BLaER1 treated with 17β-estradiol and CSF1 and Interleukin-3, amounts not matched to agents 10 nM and 100 nM (cell line): ENCODE data around the gene IPPK.

Source experiments
- H3K27ac ChIP-seq, 11 experiments: shearing (Covaris generic); formaldehyde crosslinking; 2 replicates each; pipeline ENCODE4 v1.8.1; 2022
- H3K27me3 ChIP-seq, 11 experiments: shearing (Covaris generic); formaldehyde crosslinking; 2 replicates each; pipeline ENCODE4 v1.8.1; 2022
- H3K36me3 ChIP-seq, 11 experiments: shearing (Covaris generic); formaldehyde crosslinking; 2 replicates each; pipeline ENCODE4 v1.8.1; 2022
- H3K4me1 ChIP-seq, 10 experiments: shearing (Covaris generic); formaldehyde crosslinking; 2 replicates each; pipeline ENCODE4 v1.8.1; 2022
- H3K4me2 ChIP-seq, 11 experiments: shearing (Covaris generic); formaldehyde crosslinking; 2 replicates each; pipeline ENCODE4 v1.8.1; 2022
- H3K4me3 ChIP-seq, 10 experiments: shearing (Covaris generic); formaldehyde crosslinking; 2 replicates each; pipeline ENCODE4 v1.8.1; 2022
- H3K9ac ChIP-seq, 11 experiments: shearing (Covaris generic); formaldehyde crosslinking; 2 replicates each; pipeline ENCODE4 v1.8.1; 2022
- H3K9me3 ChIP-seq, 11 experiments: shearing (Covaris generic); formaldehyde crosslinking; replicated peaks in 1 of 11; 2 replicates each; pipeline ENCODE4 v1.8.1; 2022
- H4K20me1 ChIP-seq, 11 experiments: shearing (Covaris generic); formaldehyde crosslinking; 2 replicates each; pipeline ENCODE4 v1.8.1; 2022
- Cebpa-rat ChIP-seq, 11 experiments: shearing (Covaris generic); IDR thresholded peaks; 2 replicates each; pipeline ENCODE4 v1.8.1; 2022

IPPK gene

GRCh38 chr9:92608909-92609445 lies 61.0 kb downstream of the IPPK start:
- H3K4me3 ChIP-seq, result no peak overlapping the region
- H4K20me1 ChIP-seq, result peaks cover 0 to 7% (median 0%) of the 10 kb centered on the region in 11 experiments; a peak in 2 of 22 replicates
- H3K36me3 ChIP-seq, result peaks cover 36 to 55% (median 49%) of the 10 kb centered on the region in 11 experiments
- peaks cover 15 to 23% (median 22%) of the 10 kb centered on the region in 11 experiments for H3K9me3 ChIP-seq
- TF ChIP-seq Cebpa-rat (IDR thresholded peaks at IDR 0.05), result no peak
- H3K27me3 ChIP-seq, result no peaks in the 10 kb centered on the region
- peak overlapping the region in 1 of 11 experiments; percentile 32; a peak in 2 of 22 replicates for H3K27ac ChIP-seq
- peaks cover 0 to 6% (median 0%) of the 10 kb centered on the region in 10 experiments; a peak in 2 of 20 replicates for H3K4me1 ChIP-seq
- no peak overlapping the region for H3K4me2 ChIP-seq
- no peak overlapping the region for H3K9ac ChIP-seq

- Histone ChIP-seq H3K4me3 (no peak overlapping the region), H3K4me2 (no peak overlapping the region), H3K36me3 (peaks cover 29 to 55% (median 46%) of the 10 kb centered on the region in 11 experiments), H3K4me1 (peaks cover 0 to 6% (median 0%) of the 10 kb centered on the region in 10 experiments; a peak in 2 of 20 replicates), H3K9ac (no peak overlapping the region), H3K9me3 (peaks cover 21 to 29% (median 27%) of the 10 kb centered on the region in 11 experiments), H3K27me3 (no peaks in the 10 kb centered on the region), H3K27ac (no peak overlapping the region), H4K20me1 (peaks cover 0 to 7% (median 0%) of the 10 kb centered on the region in 11 experiments; a peak in 2 of 22 replicates)
- TF ChIP-seq Cebpa-rat (IDR thresholded peaks at IDR 0.05), result no peak
Measured at GRCh38 chr9:92608241-92608908, 61.6 kb downstream of the IPPK start.

GRCh38 chr9:92607773-92608172 lies 62.2 kb downstream of the IPPK start:
- H4K20me1 ChIP-seq, result peaks cover 0 to 7% (median 0%) of the 10 kb centered on the region in 11 experiments; a peak in 2 of 22 replicates
- peaks cover 0 to 6% (median 0%) of the 10 kb centered on the region in 10 experiments; a peak in 2 of 20 replicates for H3K4me1 ChIP-seq
- peaks cover 23 to 50% (median 40%) of the 10 kb centered on the region in 11 experiments for H3K36me3 ChIP-seq
- H3K27ac ChIP-seq, result no peak overlapping the region
- no peak overlapping the region for H3K9ac ChIP-seq
- no peak overlapping the region for H3K4me3 ChIP-seq
- peaks cover 25 to 34% (median 30%) of the 10 kb centered on the region in 11 experiments for H3K9me3 ChIP-seq
- H3K27me3 ChIP-seq, result no peaks in the 10 kb centered on the region
- TF ChIP-seq Cebpa-rat (IDR thresholded peaks at IDR 0.05), result no peak
- H3K4me2 ChIP-seq, result no peak overlapping the region

GRCh38 chr9:92607088-92607487 lies 62.8 kb downstream of the IPPK start:
- Histone ChIP-seq H3K9ac (no peak overlapping the region), H3K4me1 (peaks cover 0 to 6% (median 0%) of the 10 kb centered on the region in 10 experiments; a peak in 2 of 20 replicates), H3K36me3 (peaks cover 17 to 43% (median 33%) of the 10 kb centered on the region in 11 experiments), H3K4me2 (no peak overlapping the region), H3K27ac (no peak overlapping the region), H3K27me3 (no peaks in the 10 kb centered on the region), H3K9me3 (peaks cover 25 to 34% (median 30%) of the 10 kb centered on the region in 11 experiments), H3K4me3 (no peak overlapping the region), H4K20me1 (peaks cover 0 to 7% (median 0%) of the 10 kb centered on the region in 11 experiments; a peak in 2 of 22 replicates)
- TF ChIP-seq Cebpa-rat (IDR thresholded peaks at IDR 0.05), result no peak

- Histone ChIP-seq H3K27ac (no peak overlapping the region), H4K20me1 (peaks cover 0 to 7% (median 0%) of the 10 kb centered on the region in 11 experiments; a peak in 1 of 22 replicates), H3K4me3 (no peak overlapping the region), H3K36me3 (peaks cover 0 to 26% (median 16%) of the 10 kb centered on the region in 11 experiments; a peak in 15 of 22 replicates), H3K4me2 (no peak overlapping the region), H3K9me3 (peaks cover 25 to 34% (median 30%) of the 10 kb centered on the region in 11 experiments), H3K4me1 (peaks cover 0 to 6% (median 0%) of the 10 kb centered on the region in 10 experiments; a peak in 2 of 20 replicates), H3K27me3 (no peaks in the 10 kb centered on the region), H3K9ac (no peak overlapping the region)
- TF ChIP-seq Cebpa-rat (IDR thresholded peaks at IDR 0.05), result no peak
Measured at GRCh38 chr9:92605224-92605623, 64.7 kb downstream of the IPPK start.

GRCh38 chr9:92603990-92604389 lies 65.9 kb downstream of the IPPK start:
- no peak for TF ChIP-seq Cebpa-rat (IDR thresholded peaks at IDR 0.05)
- no peak overlapping the region for H3K9ac ChIP-seq
- H3K4me2 ChIP-seq, result no peak overlapping the region
- H3K4me1 ChIP-seq, result peaks cover 0 to 6% (median 0%) of the 10 kb centered on the region in 10 experiments; a peak in 2 of 20 replicates
- peaks cover 0 to 26% (median 16%) of the 10 kb centered on the region in 11 experiments; a peak in 15 of 22 replicates for H3K36me3 ChIP-seq
- H3K27me3 ChIP-seq, result no peaks in the 10 kb centered on the region
- no peak overlapping the region for H3K4me3 ChIP-seq
- peaks cover 0 to 5% (median 0%) of the 10 kb centered on the region in 11 experiments; a peak in 1 of 22 replicates for H4K20me1 ChIP-seq
- H3K27ac ChIP-seq, result no peak overlapping the region
- H3K9me3 ChIP-seq, result peaks cover 25 to 34% (median 30%) of the 10 kb centered on the region in 11 experiments

GRCh38 chr9:92603100-92603499 lies 66.8 kb downstream of the IPPK start:
- no peak overlapping the region for H3K9ac ChIP-seq
- H3K27me3 ChIP-seq, result no peaks in the 10 kb centered on the region
- TF ChIP-seq Cebpa-rat (IDR thresholded peaks at IDR 0.05), result no peak
- H3K9me3 ChIP-seq, result peaks cover 25 to 34% (median 30%) of the 10 kb centered on the region in 11 experiments
- no peak overlapping the region for H3K4me2 ChIP-seq
- H3K4me1 ChIP-seq, result peaks cover 0 to 6% (median 0%) of the 10 kb centered on the region in 10 experiments; a peak in 2 of 20 replicates
- no peak overlapping the region for H3K4me3 ChIP-seq
- no peak overlapping the region for H3K27ac ChIP-seq
- no peaks in the 10 kb centered on the region for H4K20me1 ChIP-seq
- H3K36me3 ChIP-seq, result peaks cover 0 to 26% (median 16%) of the 10 kb centered on the region in 11 experiments; a peak in 15 of 22 replicates

- H3K36me3 ChIP-seq, result peaks cover 0 to 26% (median 16%) of the 10 kb centered on the region in 11 experiments; a peak in 15 of 22 replicates
- no peaks in the 10 kb centered on the region for H3K4me1 ChIP-seq
- no peaks in the 10 kb centered on the region for H4K20me1 ChIP-seq
Measured at GRCh38 chr9:92602413-92602812, 67.5 kb downstream of the IPPK start.

GRCh38 chr9:92601451-92601850 lies 68.5 kb downstream of the IPPK start:
- H3K4me3 ChIP-seq, result no peak overlapping the region

More at GRCh38 chr9:92602413-92602812, 67.5 kb downstream of the IPPK start:
- TF ChIP-seq Cebpa-rat (IDR thresholded peaks at IDR 0.05), result no peak
- H3K27me3 ChIP-seq, result no peaks in the 10 kb centered on the region
- peaks cover 25 to 34% (median 30%) of the 10 kb centered on the region in 11 experiments for H3K9me3 ChIP-seq
- H3K4me2 ChIP-seq, result no peak overlapping the region
- no peak overlapping the region for H3K27ac ChIP-seq
- no peak overlapping the region for H3K9ac ChIP-seq
- no peak overlapping the region for H3K4me3 ChIP-seq

More at GRCh38 chr9:92601451-92601850, 68.5 kb downstream of the IPPK start:
- Histone ChIP-seq H3K27me3 (no peaks in the 10 kb centered on the region), H3K27ac (no peak overlapping the region; a peak in 1 of 22 replicates), H3K36me3 (peaks cover 0 to 26% (median 16%) of the 10 kb centered on the region in 11 experiments; a peak in 15 of 22 replicates), H3K9ac (no peak overlapping the region), H4K20me1 (no peaks in the 10 kb centered on the region), H3K9me3 (peaks cover 25 to 34% (median 30%) of the 10 kb centered on the region in 11 experiments), H3K4me2 (no peak overlapping the region), H3K4me1 (peaks cover 0 to 5% (median under 1%) of the 10 kb centered on the region in 10 experiments; a peak in 9 of 20 replicates)
- TF ChIP-seq Cebpa-rat (IDR thresholded peaks at IDR 0.05), result no peak
